Upper lobe of right lung (tissue), 1 donor: Measurements from ENCODE around the gene RALGPS1. TPM values are rescaled to one million over a fixed set of nuclear protein-coding genes. Genes with fewer than 3 reads are reported as not detected.

Experiments used
- ATAC-seq: fragments of 200-7000 bp; cut with Tn5 transposase; one replicate; pipeline ENCODE4 v1.9.1; 2020; ENCODE audit warnings: mild to moderate bottlenecking, moderate library complexity
- DNase-seq: peaks from one replicate; pipeline ENCODE4 v3.0.0-alpha.2; 2020
- H3K27ac ChIP-seq: fragments of 200-600 bp; one replicate; pipeline ENCODE4 v1.8.0; 2022
- H3K27me3 ChIP-seq: fragments of 200-600 bp; one replicate; pipeline ENCODE4 v1.8.0; 2022; ENCODE audit warnings: mild to moderate bottlenecking
- H3K36me3 ChIP-seq: fragments of 200-600 bp; one replicate; pipeline ENCODE4 v1.8.0; 2022
- H3K4me1 ChIP-seq: fragments of 200-600 bp; one replicate; pipeline ENCODE4 v1.8.0; 2022
- H3K4me3 ChIP-seq: fragments of 200-600 bp; one replicate; pipeline ENCODE4 v1.8.0; 2022; ENCODE audit warnings: mild to moderate bottlenecking
- H3K9me3 ChIP-seq: fragments of 200-600 bp; one replicate; pipeline ENCODE4 v1.8.0; 2022
- CTCF ChIP-seq: fragments of 200-600 bp; IDR thresholded peaks from one replicate; pipeline ENCODE4 v1.8.0; 2022; ENCODE audit warnings: antibody characterized with exemption
- intact Hi-C: fragments of 100-400 bp; cut with DNase I; formaldehyde crosslinking; loops from one replicate; pipeline ENCODE4 v1.11.0; 2022
- total RNA-seq: library from RNA; stranded (reverse); fragmentation: NEBNext Ultra II Directional; extraction: Animal tissue kit (Norgen Biotek cat#: 25700); gene quantifications from one replicate; pipeline ENCODE4 v1.2.1, GENCODE V29; 2021
- donor health status: DM: no; HTN: yes; CAD: no; lungs with severe emphysema.

RALGPS1 gene
- total RNA-seq, 1 donor from 2014 or later: 15.9 TPM

GRCh38 chr9:127206666-127207065 lies 292.1 kb downstream of the RALGPS1 start:
- H3K4me1 ChIP-seq: no peaks in the 10 kb centered on the region
- no peaks in the 10 kb centered on the region for H3K27me3 ChIP-seq
- TF ChIP-seq CTCF: no peak
- H3K4me3 ChIP-seq: no peak overlapping the region
- no peak for ATAC-seq
- no peak for DNase-seq
- H3K9me3 ChIP-seq: no peaks in the 10 kb centered on the region
- H3K27ac ChIP-seq: no peak overlapping the region
- no peaks in the 10 kb centered on the region for H3K36me3 ChIP-seq
- intact Hi-C loops: no loop called here

GRCh38 chr9:127207734-127208410 lies 293.3 kb downstream of the RALGPS1 start:
- Histone ChIP-seq H3K27me3 (no peaks in the 10 kb centered on the region), H3K4me1 (no peaks in the 10 kb centered on the region), H3K9me3 (no peaks in the 10 kb centered on the region), H3K36me3 (no peaks in the 10 kb centered on the region), H3K27ac (no peak overlapping the region), H3K4me3 (no peak overlapping the region)
- DNase-seq: peak; percentile 53
- no peak for TF ChIP-seq CTCF
- ATAC-seq: no peak
- intact Hi-C loops: no loop called here

- DNase-seq (peak; percentile 33), ATAC-seq (no peak)
- intact Hi-C loops: no loop called here
- Histone ChIP-seq H3K27me3 (no peaks in the 10 kb centered on the region), H3K9me3 (no peaks in the 10 kb centered on the region), H3K4me3 (no peak overlapping the region), H3K36me3 (no peaks in the 10 kb centered on the region), H3K27ac (no peak overlapping the region), H3K4me1 (no peaks in the 10 kb centered on the region)
- no peak for TF ChIP-seq CTCF
Measured at GRCh38 chr9:127208416-127208815, 293.8 kb downstream of the RALGPS1 start.

- TF ChIP-seq CTCF: no peak
- intact Hi-C loops: no loop called here
Measured at GRCh38 chr9:127209220-127209619, 294.6 kb downstream of the RALGPS1 start.

GRCh38 chr9:127209948-127210640 lies 295.5 kb downstream of the RALGPS1 start:
- Histone ChIP-seq H3K9me3 (no peaks in the 10 kb centered on the region), H3K4me3 (no peak overlapping the region), H3K27ac (no peak overlapping the region), H3K36me3 (no peaks in the 10 kb centered on the region), H3K27me3 (no peaks in the 10 kb centered on the region), H3K4me1 (peaks cover 3% of the 10 kb centered on the region)
- intact Hi-C loops: loop anchor here (10.0 kb wide), 1 partner anchor 185 kb away; the partner anchor contains the start of gene SLC2A8
- no peak for ATAC-seq
- peak; percentile 64 for DNase-seq
- TF ChIP-seq CTCF: no peak

More at GRCh38 chr9:127209220-127209619, 294.6 kb downstream of the RALGPS1 start:
- H3K4me3 ChIP-seq: no peak overlapping the region
- no peak for ATAC-seq
- H3K27me3 ChIP-seq: no peaks in the 10 kb centered on the region
- DNase-seq: peak; percentile 41
- no peaks in the 10 kb centered on the region for H3K36me3 ChIP-seq
- H3K4me1 ChIP-seq: no peaks in the 10 kb centered on the region
- no peaks in the 10 kb centered on the region for H3K9me3 ChIP-seq
- no peak overlapping the region for H3K27ac ChIP-seq
